Measurements from ENCODE around the gene FMN1.

GRCh38 chr15:32956006-32956405 is 238.5 kb downstream of the FMN1 start:
- TF ChIP-seq POLR2A (IDR thresholded peaks at IDR 0.05) (no peak), CTCF (IDR thresholded peaks at IDR 0.05) (peak; percentile 23 to 36 (median 32)), POLR2AphosphoS5 (IDR thresholded peaks at IDR 0.05) (no peak)

Measured in transverse colon (tissue), 4 donors.